Measurements from ENCODE around the gene CCDC14. TPM values are rescaled to one million over a fixed set of nuclear protein-coding genes. Genes with fewer than 3 reads are reported as not detected.

Gene CCDC14
- total and polyA plus RNA-seq, 10 donors: 13.6 to 53.9 (median 27.4) TPM

GRCh38 chr3:123939706-123940105, 21.3 kb downstream of the CCDC14 start:
- WGBS, 5 donors: 81 to 91% (median 87%) methylated on average over 2 of the region's 2 CpGs
- DNase-seq: no peak
- Histone ChIP-seq H3K36me3 (peaks cover 0 to 36% (median 19%) of the 10 kb centered on the region in 6 donors), H3K27ac (no peak overlapping the region), H3K4me3 (no peak overlapping the region), H3K27me3 (replicated peaks in 1 of 7) (no peaks in the 10 kb centered on the region), H3K9me3 (no peaks in the 10 kb centered on the region), H3K4me1 (no peaks in the 10 kb centered on the region)
- TF ChIP-seq POLR2A (IDR thresholded peaks at IDR 0.05) (no peak), POLR2AphosphoS5 (IDR thresholded peaks at IDR 0.05) (no peak), CTCF (IDR thresholded peaks at IDR 0.05 in 8 of 11, conservative IDR thresholded peaks at IDR 0.05 in 3 of 11) (no peak)
- intact Hi-C loops (cut with DNase I; ENCODE audit: low total_unique reads): no loop called here

GRCh38 chr3:123936400-123936799, 24.6 kb downstream of the CCDC14 start:
- peaks cover 0 to 31% (median 9%) of the 10 kb centered on the region in 6 donors for H3K36me3 ChIP-seq
- 66 to 98% (median 90%) methylated on average over 2 of the region's 2 CpGs for WGBS, 5 donors
- TF ChIP-seq CTCF (IDR thresholded peaks at IDR 0.05 in 8 of 11, conservative IDR thresholded peaks at IDR 0.05 in 3 of 11): no peak
- no peak for TF ChIP-seq POLR2AphosphoS5 (IDR thresholded peaks at IDR 0.05)
- TF ChIP-seq POLR2A (IDR thresholded peaks at IDR 0.05): no peak
- no peak for DNase-seq
- intact Hi-C loops (cut with DNase I; ENCODE audit: low total_unique reads): no loop called here
- H3K9me3 ChIP-seq: no peaks in the 10 kb centered on the region
- no peaks in the 10 kb centered on the region for H3K4me1 ChIP-seq
- H3K4me3 ChIP-seq: no peak overlapping the region
- H3K27ac ChIP-seq: no peak overlapping the region
- no peaks in the 10 kb centered on the region for H3K27me3 ChIP-seq (replicated peaks in 1 of 7)

GRCh38 chr3:123935830-123936229, 25.2 kb downstream of the CCDC14 start:
- Histone ChIP-seq H3K9me3 (no peaks in the 10 kb centered on the region), H3K27me3 (replicated peaks in 1 of 7) (no peaks in the 10 kb centered on the region), H3K36me3 (peaks cover 0 to 37% (median 9%) of the 10 kb centered on the region in 6 donors), H3K27ac (no peak overlapping the region), H3K4me3 (no peak overlapping the region), H3K4me1 (no peaks in the 10 kb centered on the region)
- intact Hi-C loops (cut with DNase I; ENCODE audit: low total_unique reads): no loop called here
- DNase-seq: no peak
- TF ChIP-seq POLR2AphosphoS5 (IDR thresholded peaks at IDR 0.05) (no peak), POLR2A (IDR thresholded peaks at IDR 0.05) (no peak), CTCF (IDR thresholded peaks at IDR 0.05 in 8 of 11, conservative IDR thresholded peaks at IDR 0.05 in 3 of 11) (no peak)

- H3K27me3 ChIP-seq (replicated peaks in 1 of 7): no peaks in the 10 kb centered on the region
- DNase-seq: no peak
- no peak overlapping the region for H3K27ac ChIP-seq
- intact Hi-C loops (cut with DNase I; ENCODE audit: low total_unique reads): no loop called here
- H3K4me1 ChIP-seq: no peaks in the 10 kb centered on the region
- 94 to 98% (median 97%) methylated on average over 2 of the region's 2 CpGs for WGBS, 5 donors
- no peak overlapping the region for H3K4me3 ChIP-seq
- TF ChIP-seq POLR2AphosphoS5 (IDR thresholded peaks at IDR 0.05) (no peak), POLR2A (IDR thresholded peaks at IDR 0.05) (no peak), CTCF (IDR thresholded peaks at IDR 0.05 in 8 of 11, conservative IDR thresholded peaks at IDR 0.05 in 3 of 11) (no peak)
- H3K9me3 ChIP-seq: no peaks in the 10 kb centered on the region
- peaks cover 0 to 53% (median 10%) of the 10 kb centered on the region in 6 donors for H3K36me3 ChIP-seq
These were observed 26.8 kb downstream of the CCDC14 start for GRCh38 chr3:123934250-123934649.

Measured in spleen (tissue), 11 donors.